ENCODE results near the gene ZNF143. TPM values are rescaled to one million over a fixed set of nuclear protein-coding genes. Genes with fewer than 3 reads are reported as not detected.

Gene ZNF143
- total and polyA plus RNA-seq, 8 donors, result 17.3 to 29.4 (median 24.7) TPM

GRCh38 chr11:9479899-9480298 is 19.1 kb downstream of the ZNF143 start:
- peaks cover 4 to 94% of the 10 kb centered on the region in 2 donors for H3K36me3 ChIP-seq
- ATAC-seq (no peak), DNase-seq (no peak)
- no peak overlapping the region for H3K27ac ChIP-seq
- intact Hi-C loops (cut with DNase I), result no loop called here
- no peak overlapping the region for H3K4me3 ChIP-seq
- H3K4me1 ChIP-seq, result no peaks in the 10 kb centered on the region
- TF ChIP-seq, protein P1, sequence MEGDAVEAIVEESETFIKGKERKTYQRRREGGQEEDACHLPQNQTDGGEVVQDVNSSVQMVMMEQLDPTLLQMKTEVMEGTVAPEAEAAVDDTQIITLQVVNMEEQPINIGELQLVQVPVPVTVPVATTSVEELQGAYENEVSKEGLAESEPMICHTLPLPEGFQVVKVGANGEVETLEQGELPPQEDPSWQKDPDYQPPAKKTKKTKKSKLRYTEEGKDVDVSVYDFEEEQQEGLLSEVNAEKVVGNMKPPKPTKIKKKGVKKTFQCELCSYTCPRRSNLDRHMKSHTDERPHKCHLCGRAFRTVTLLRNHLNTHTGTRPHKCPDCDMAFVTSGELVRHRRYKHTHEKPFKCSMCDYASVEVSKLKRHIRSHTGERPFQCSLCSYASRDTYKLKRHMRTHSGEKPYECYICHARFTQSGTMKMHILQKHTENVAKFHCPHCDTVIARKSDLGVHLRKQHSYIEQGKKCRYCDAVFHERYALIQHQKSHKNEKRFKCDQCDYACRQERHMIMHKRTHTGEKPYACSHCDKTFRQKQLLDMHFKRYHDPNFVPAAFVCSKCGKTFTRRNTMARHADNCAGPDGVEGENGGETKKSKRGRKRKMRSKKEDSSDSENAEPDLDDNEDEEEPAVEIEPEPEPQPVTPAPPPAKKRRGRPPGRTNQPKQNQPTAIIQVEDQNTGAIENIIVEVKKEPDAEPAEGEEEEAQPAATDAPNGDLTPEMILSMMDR (IDR thresholded peaks at IDR 0.05), result no peak
- no peaks in the 10 kb centered on the region for H3K27me3 ChIP-seq
- no peaks in the 10 kb centered on the region for H3K9me3 ChIP-seq

- TF ChIP-seq, protein P1 (IDR thresholded peaks at IDR 0.05), result no peak
- Histone ChIP-seq H3K4me3 (no peak overlapping the region), H3K27ac (no peak overlapping the region), H3K27me3 (no peaks in the 10 kb centered on the region), H3K9me3 (no peaks in the 10 kb centered on the region), H3K4me1 (no peaks in the 10 kb centered on the region), H3K36me3 (peaks cover 0 to 87% of the 10 kb centered on the region in 2 donors)
- intact Hi-C loops (cut with DNase I), result no loop called here
- ATAC-seq (no peak), DNase-seq (no peak)
Observed at GRCh38 chr11:9489080-9489765, 28.4 kb downstream of the ZNF143 start.

DNA sequence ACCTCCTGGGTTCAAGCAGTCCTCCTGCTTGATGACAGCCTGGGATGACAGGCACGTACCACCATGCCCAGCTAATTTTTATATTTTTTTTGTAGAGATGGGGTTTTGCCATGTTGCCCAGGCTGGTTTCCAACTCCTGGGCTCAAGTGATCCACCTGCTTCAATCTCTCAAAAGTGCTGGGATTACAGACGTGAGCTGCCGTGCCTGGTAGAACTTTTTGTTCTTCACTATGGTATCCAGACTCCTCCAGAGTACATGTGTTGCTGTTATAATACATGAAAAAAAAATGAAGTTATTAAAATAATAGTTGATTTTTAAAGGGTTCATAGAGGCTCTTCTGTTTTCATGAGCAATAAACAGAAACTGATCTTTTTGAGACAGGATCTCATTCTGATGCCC is 29.6 kb downstream of the ZNF143 start:
- DNase-seq, result no peak
- H3K27me3 ChIP-seq, result no peaks in the 10 kb centered on the region
- TF ChIP-seq, protein P1 (IDR thresholded peaks at IDR 0.05), result no peak
- ATAC-seq, result no peak
- H3K4me1 ChIP-seq, result no peaks in the 10 kb centered on the region
- peaks cover 0 to 89% of the 10 kb centered on the region in 2 donors for H3K36me3 ChIP-seq
- H3K27ac ChIP-seq, result no peak overlapping the region
- intact Hi-C loops (cut with DNase I), result no loop called here
- H3K4me3 ChIP-seq, result no peak overlapping the region
- no peaks in the 10 kb centered on the region for H3K9me3 ChIP-seq

DNA sequence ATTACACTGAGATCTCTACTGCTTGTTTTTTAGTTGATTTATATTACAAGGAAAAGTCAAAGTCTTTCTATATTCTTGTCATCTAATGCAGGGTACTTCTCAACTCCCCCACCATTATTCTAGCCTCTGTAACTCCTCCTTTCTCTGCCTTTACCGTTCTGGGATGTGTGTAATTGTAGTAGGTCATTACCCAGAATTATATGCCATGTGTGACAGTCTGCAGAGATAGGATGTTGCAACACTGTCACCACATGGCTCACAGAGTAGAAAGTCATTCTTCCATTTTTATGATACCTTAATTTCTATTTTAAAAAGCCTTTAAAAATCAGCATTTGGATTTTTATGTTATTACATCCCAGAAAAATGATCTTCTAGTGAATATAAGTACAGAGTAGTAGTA is 32.7 kb downstream of the ZNF143 start:
- intact Hi-C loops (cut with DNase I), result no loop called here
- Histone ChIP-seq H3K9me3 (no peaks in the 10 kb centered on the region), H3K4me3 (no peak overlapping the region), H3K27me3 (no peaks in the 10 kb centered on the region), H3K4me1 (no peaks in the 10 kb centered on the region), H3K36me3 (peaks cover 0 to 93% of the 10 kb centered on the region in 2 donors), H3K27ac (no peak overlapping the region)
- DNase-seq (no peak), ATAC-seq (no peak)
- TF ChIP-seq, protein P1 (IDR thresholded peaks at IDR 0.05), result no peak

DNA sequence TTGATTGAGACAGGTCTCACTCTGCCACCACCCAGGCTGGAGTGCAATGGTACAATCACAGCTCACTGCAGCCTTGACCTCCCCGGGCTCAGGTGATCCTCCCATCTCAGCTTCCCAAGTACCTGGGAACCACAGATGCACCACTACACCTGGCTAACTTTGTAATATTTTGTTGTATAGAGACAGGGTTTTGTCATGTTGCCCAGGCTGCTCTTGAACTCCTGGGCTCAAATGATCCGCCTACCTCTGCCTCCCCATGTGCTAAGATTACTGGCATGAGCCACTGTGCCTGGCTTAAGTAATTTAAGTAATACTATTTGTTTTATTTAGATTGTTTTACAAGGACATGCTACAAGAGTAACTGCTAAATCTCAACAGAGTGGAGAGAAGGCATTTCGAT is 33.5 kb downstream of the ZNF143 start:
- H3K36me3 ChIP-seq, result peaks cover 0 to 94% of the 10 kb centered on the region in 2 donors

More for the DNA sequence above, 33.5 kb downstream of the ZNF143 start:
- Histone ChIP-seq H3K27me3 (no peaks in the 10 kb centered on the region), H3K4me1 (no peaks in the 10 kb centered on the region), H3K4me3 (no peak overlapping the region), H3K27ac (no peak overlapping the region), H3K9me3 (no peaks in the 10 kb centered on the region)
- TF ChIP-seq, protein P1 (IDR thresholded peaks at IDR 0.05), result no peak
- no peak for ATAC-seq
- DNase-seq, result no peak
- intact Hi-C loops (cut with DNase I), result no loop called here

Measured in left lung (tissue), 10 donors.